Neural cell (in vitro differentiated cells): ENCODE data around the gene FKBP1A. TPM values are rescaled to one million over a fixed set of nuclear protein-coding genes. Genes with fewer than 3 reads are reported as not detected.

Source experiments
- H2AFZ ChIP-seq: fragments of 200-600, 300-800 bp; sonication (generic), shearing (Covaris generic); 2 replicates; pipeline ENCODE4 v1.6.0; 2014; ENCODE audit warnings: low read depth, mild to moderate bottlenecking, antibody characterized with exemption, low read length, moderate library complexity
- H3F3A ChIP-seq: fragments of 200-600 bp; shearing (Covaris generic); 2 replicates; pipeline ENCODE4 v1.6.1; 2016; ENCODE audit warnings: mild to moderate bottlenecking, moderate library complexity, mixed read lengths, antibody characterized with exemption, low read length; ENCODE audit not compliant: insufficient read depth, poor library complexity, severe bottlenecking
- H3K27ac ChIP-seq: fragments of 200-600, 300-800 bp; sonication (generic), shearing (Covaris generic); 2 replicates; pipeline ENCODE4 v1.5.1; 2014; ENCODE audit warnings: mild to moderate bottlenecking, low read length, moderate library complexity
- H3K27me3 ChIP-seq: fragments of 300-800, 200-600 bp; sonication (generic), shearing (Covaris generic); 2 replicates; pipeline ENCODE4 v1.6.0; 2014; ENCODE audit warnings: mild to moderate bottlenecking, low read depth, low read length, moderate library complexity; ENCODE audit not compliant: insufficient read depth
- H3K36me3 ChIP-seq: fragments of 300-800, 200-600 bp; sonication (generic), shearing (Covaris generic); 2 replicates; pipeline ENCODE4 v1.5.1; 2014; ENCODE audit warnings: mild to moderate bottlenecking, antibody characterized with exemption, low read length, moderate library complexity; ENCODE audit not compliant: insufficient read depth
- H3K4me2 ChIP-seq: fragments of 300-800, 200-600 bp; sonication (generic), shearing (Covaris generic); 2 replicates; pipeline ENCODE4 v1.6.0; 2014; ENCODE audit warnings: mild to moderate bottlenecking, low read length
- H3K4me3 ChIP-seq: fragments of 300-800, 200-600 bp; sonication (generic), shearing (Covaris generic); 2 replicates; pipeline ENCODE4 v1.5.1; 2014; ENCODE audit warnings: mild to moderate bottlenecking, low read length, moderate library complexity
- H3K79me2 ChIP-seq: fragments of 200-600 bp; shearing (Covaris generic); replicated peaks from 2 replicates; pipeline ENCODE4 v1.6.0; 2014; ENCODE audit warnings: mild to moderate bottlenecking, low read length, moderate library complexity; ENCODE audit not compliant: insufficient read depth
- H3K9ac ChIP-seq: fragments of 300-800, 200-600 bp; sonication (generic), shearing (Covaris generic); 2 replicates; pipeline ENCODE4 v1.6.1; 2016; ENCODE audit warnings: mild to moderate bottlenecking, low read length, mixed read lengths
- H3K9me2 ChIP-seq: fragments of 200-600 bp; shearing (Covaris generic); 2 replicates; pipeline ENCODE4 v1.6.1; 2016; ENCODE audit warnings: mild to moderate bottlenecking, low read length, mixed read lengths; ENCODE audit not compliant: insufficient read depth
- H3K9me3 ChIP-seq: fragments of 200-600, 300-800 bp; sonication (generic), shearing (Covaris generic); 2 replicates; pipeline ENCODE4 v1.6.1; 2016; ENCODE audit warnings: mild to moderate bottlenecking, mixed run types, low read length, moderate library complexity, mixed read lengths
- H4K20me1 ChIP-seq: fragments of 200-600 bp; shearing (Covaris generic); 2 replicates; pipeline ENCODE4 v1.6.1; 2016; ENCODE audit warnings: mild to moderate bottlenecking, mixed run types; ENCODE audit not compliant: insufficient read depth
- CTCF ChIP-seq: fragments of 450-650 bp; IDR thresholded peaks from 2 replicates; pipeline ENCODE4 v1.5.1; 2014; ENCODE audit warnings: antibody characterized with exemption, mild to moderate bottlenecking, moderate library complexity; ENCODE audit not compliant: poor library complexity, severe bottlenecking
- EP300 ChIP-seq: fragments of 450-650 bp; conservative IDR thresholded peaks from 2 replicates; pipeline ENCODE4 v1.6.1; 2014; ENCODE audit warnings: antibody characterized with exemption, mild to moderate bottlenecking, moderate library complexity; ENCODE audit not compliant: poor library complexity, severe bottlenecking
- EZH2 ChIP-seq: fragments of 200-600, 300-800 bp; shearing (Covaris generic), sonication (generic); IDR thresholded peaks from 2 replicates; pipeline ENCODE4 v1.6.1; 2014; ENCODE audit warnings: antibody characterized with exemption, low read length, borderline replicate concordance, mild to moderate bottlenecking; ENCODE audit not compliant: insufficient read depth, poor library complexity, severe bottlenecking
- MXI1 ChIP-seq: fragments of 450-650 bp; conservative IDR thresholded peaks from 2 replicates; pipeline ENCODE4 v1.6.1; 2014; ENCODE audit warnings: antibody characterized with exemption, mild to moderate bottlenecking; ENCODE audit not compliant: poor library complexity, severe bottlenecking
- POLR2AphosphoS5 ChIP-seq: IDR thresholded peaks from 2 replicates; pipeline ENCODE4 v1.6.1; 2012
- RAD21 ChIP-seq: fragments of 450-650 bp; conservative IDR thresholded peaks from 2 replicates; pipeline ENCODE4 v1.6.1; 2014; ENCODE audit warnings: antibody characterized with exemption, mild to moderate bottlenecking, moderate library complexity
- REST ChIP-seq: IDR thresholded peaks from 2 replicates; pipeline ENCODE4 v1.6.1; 2012; ENCODE audit warnings: borderline replicate concordance
- SMC3 ChIP-seq: fragments of 450-650 bp; conservative IDR thresholded peaks from 2 replicates; pipeline ENCODE4 v1.6.1; 2014; ENCODE audit warnings: antibody characterized with exemption, mild to moderate bottlenecking, moderate library complexity; ENCODE audit not compliant: poor library complexity
- TAF1 ChIP-seq: IDR thresholded peaks from 2 replicates; pipeline ENCODE4 v1.6.1; 2012; ENCODE audit warnings: low read depth
- polyA plus RNA-seq: library from polyadenylated mRNA; depleted of rRNA; stranded (reverse); fragments of >200 nt; gene quantifications from 2 replicates; pipeline ENCODE4 v1.2.3, GENCODE V29; 2014

The FKBP1A gene
- polyA plus RNA-seq, 1 donor from 2014 or later = 150 TPM

- Histone ChIP-seq H2AFZ (no peak overlapping the region), H3K36me3 (no peaks in the 10 kb centered on the region), H3K79me2 (no peaks in the 10 kb centered on the region), H3K4me2 (no peak overlapping the region), H3K9me3 (no peaks in the 10 kb centered on the region), H3K9ac (no peak overlapping the region), H3K4me3 (no peak overlapping the region), H4K20me1 (no peaks in the 10 kb centered on the region), H3F3A (no peaks in the 10 kb centered on the region), H3K27me3 (no peaks in the 10 kb centered on the region), H3K27ac (no peak overlapping the region), H3K9me2 (no peaks in the 10 kb centered on the region)
- TF ChIP-seq EZH2 = no peak
These were observed 27.2 kb upstream of the FKBP1A start for GRCh38 chr20:1420066-1420465.

GRCh38 chr20:1418350-1418749 is 25.5 kb upstream of the FKBP1A start:
- no peak overlapping the region for H2AFZ ChIP-seq
- H3K4me3 ChIP-seq = no peak overlapping the region
- H3K9me2 ChIP-seq = no peaks in the 10 kb centered on the region
- H3K27me3 ChIP-seq = no peaks in the 10 kb centered on the region
- no peaks in the 10 kb centered on the region for H3K9me3 ChIP-seq
- no peaks in the 10 kb centered on the region for H3K36me3 ChIP-seq
- H3K27ac ChIP-seq = no peak overlapping the region
- no peak overlapping the region for H3K9ac ChIP-seq
- H3F3A ChIP-seq = no peaks in the 10 kb centered on the region
- H3K79me2 ChIP-seq = no peaks in the 10 kb centered on the region
- H3K4me2 ChIP-seq = no peak overlapping the region
- no peak for TF ChIP-seq CTCF
- TF ChIP-seq REST = no peak
- TF ChIP-seq RAD21 = no peak
- H4K20me1 ChIP-seq = no peaks in the 10 kb centered on the region

GRCh38 chr20:1417790-1418189 is 24.9 kb upstream of the FKBP1A start:
- H3K36me3 ChIP-seq = no peaks in the 10 kb centered on the region
- no peak overlapping the region for H3K9ac ChIP-seq
- H3K4me3 ChIP-seq = no peak overlapping the region
- H3K27ac ChIP-seq = no peak overlapping the region
- H4K20me1 ChIP-seq = no peaks in the 10 kb centered on the region
- no peak overlapping the region for H3K4me2 ChIP-seq
- no peaks in the 10 kb centered on the region for H3K9me2 ChIP-seq
- no peaks in the 10 kb centered on the region for H3K79me2 ChIP-seq
- no peaks in the 10 kb centered on the region for H3K27me3 ChIP-seq
- no peak overlapping the region for H2AFZ ChIP-seq
- H3K9me3 ChIP-seq = no peaks in the 10 kb centered on the region
- H3F3A ChIP-seq = no peaks in the 10 kb centered on the region
- TF ChIP-seq CTCF (no peak), TAF1 (no peak), REST (no peak), EZH2 (no peak), EP300 (no peak), MXI1 (no peak), POLR2AphosphoS5 (no peak), SMC3 (no peak), RAD21 (no peak)
